ENCODE measurements around the gene RNF217.

- TF ChIP-seq ELK1 (IDR thresholded peaks at IDR 0.05; ENCODE audit: low read depth, low read length) = no peak
- TF ChIP-seq CTCF (IDR thresholded peaks at IDR 0.05 in 2 of 3, conservative IDR thresholded peaks at IDR 0.05 in 1 of 3; ENCODE audit: control insufficient read depth in 2 of 3, extremely low read depth in 1 of 3, insufficient read depth in 1 of 3, low read depth in 3 of 3, low read length in 3 of 3) = no peak
- TF ChIP-seq PAX5 (IDR thresholded peaks at IDR 0.05; ENCODE audit: borderline replicate concordance, low read depth, low read length) = no peak
- TF ChIP-seq CBFB (IDR thresholded peaks at IDR 0.05; ENCODE audit: low read depth) = no peak
- no peak for TF ChIP-seq EGR1 (IDR thresholded peaks at IDR 0.05; ENCODE audit: borderline replicate concordance in 1 of 2, low read depth in 2 of 2, low read length in 2 of 2)
- no peak for TF ChIP-seq ZNF217 (IDR thresholded peaks at IDR 0.05)
- no peak for TF ChIP-seq KDM1A (IDR thresholded peaks at IDR 0.05; ENCODE audit: borderline replicate concordance)
- no peak for TF ChIP-seq EP300 (IDR thresholded peaks at IDR 0.05; ENCODE audit: borderline replicate concordance in 1 of 2, control insufficient read depth in 1 of 2, low read depth in 2 of 2, low read length in 2 of 2)
Observed at GRCh38 chr6:125058546-125058945, 96.3 kb downstream of the RNF217 start.
